DMS53 treated with DMSO at 0.1 percent for 48 hours (cell line): Measurements from ENCODE around the gene SLC9B2.
A peak's percentile ranks its signal among the peaks of the same experiment; 100 is the strongest.

Experiments used
- DNase-seq: peaks from one replicate; lab custom pipeline; 2025; ENCODE audit not compliant: unreplicated experiment; lab: John Stamatoyannopoulos, UW

SLC9B2 gene

DNA sequence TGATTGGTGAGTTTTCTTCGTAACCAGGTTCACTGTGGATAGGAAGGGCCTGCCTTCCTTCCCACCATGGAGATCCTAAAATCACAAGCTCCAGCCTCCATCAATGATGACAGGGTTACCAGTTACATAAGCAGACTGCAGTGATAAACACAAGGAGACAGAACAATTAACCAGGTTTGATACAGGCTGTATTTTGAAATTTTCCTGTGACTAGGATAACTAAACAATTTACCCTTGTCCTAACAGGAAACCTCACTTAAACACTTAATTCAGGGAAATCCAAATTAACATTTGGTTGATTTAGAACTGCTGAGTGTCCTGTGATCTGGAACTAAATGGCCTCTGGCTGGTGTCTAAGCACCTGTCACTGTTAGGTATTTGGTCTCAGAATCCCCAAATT lies 3.1 kb upstream of the SLC9B2 start:
- no peak for DNase-seq

DNA sequence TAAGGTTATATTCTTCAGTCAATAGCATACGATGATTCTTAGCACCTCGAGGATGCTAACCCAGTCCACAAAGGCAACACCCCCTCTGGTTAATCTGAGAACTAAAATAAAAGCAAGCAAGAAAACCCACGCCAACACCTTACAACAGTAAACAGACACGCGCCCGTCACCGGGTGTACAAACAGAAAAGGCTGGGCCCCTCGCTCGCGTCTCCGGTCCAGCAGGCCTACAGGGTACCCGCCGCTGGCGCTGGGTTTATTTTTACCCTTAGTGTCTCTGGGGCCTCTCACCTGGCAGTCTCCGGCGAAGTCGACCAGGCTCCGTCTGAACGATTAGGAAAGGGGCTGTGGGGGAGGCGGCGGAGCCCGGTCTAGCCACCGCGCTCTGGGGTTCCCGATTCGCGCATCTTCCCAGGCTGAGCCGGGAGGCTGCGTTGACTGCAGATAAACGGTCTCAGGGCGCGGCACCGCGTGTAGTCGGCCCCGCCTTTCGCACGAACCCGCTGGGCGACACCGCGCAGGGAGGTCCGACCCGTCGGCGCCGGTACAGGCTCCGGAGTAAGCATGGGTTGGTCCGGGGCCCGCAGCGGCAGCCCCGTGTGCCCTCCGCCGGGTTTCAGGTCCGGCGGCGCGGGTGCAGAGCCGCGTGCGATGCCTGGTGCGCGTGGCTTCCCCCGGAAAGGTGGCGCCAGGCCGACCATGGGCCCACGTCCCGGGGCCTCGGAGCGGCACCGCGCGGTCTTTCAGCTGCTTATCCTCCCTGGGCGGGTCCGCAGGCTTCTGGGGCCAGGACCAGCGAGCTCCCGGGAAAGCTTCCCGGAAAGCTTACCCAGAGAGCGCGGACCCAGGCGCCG lies 441 bp downstream of the SLC9B2 start:
- peak; percentile 45 for DNase-seq

DNA sequence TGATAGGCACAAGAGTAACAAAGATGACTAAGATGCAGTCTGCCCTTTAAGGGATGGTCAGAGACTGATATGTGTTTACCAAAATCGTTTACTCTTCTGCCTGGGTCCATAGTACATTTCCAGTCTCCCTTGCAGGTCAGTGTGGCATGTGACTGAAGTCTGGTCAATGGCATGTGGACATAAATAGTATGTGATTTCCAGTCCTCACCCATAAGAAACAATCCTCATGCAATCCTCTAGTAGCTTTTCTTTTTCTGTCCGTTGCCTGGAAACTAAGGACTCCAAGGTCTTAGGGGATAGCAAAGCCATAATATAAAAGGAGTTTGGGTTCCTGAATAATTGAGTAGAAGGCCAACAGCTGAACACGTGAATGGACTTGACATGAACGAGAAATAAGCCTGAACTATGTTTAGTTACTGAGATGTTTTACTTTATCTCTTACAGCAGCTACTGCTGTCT lies 1.1 kb downstream of the SLC9B2 start:
- no peak for DNase-seq

- DNase-seq: no peak
These were observed 1.7 kb downstream of the SLC9B2 start for GRCh38 chr4:103074744-103075434.

DNA sequence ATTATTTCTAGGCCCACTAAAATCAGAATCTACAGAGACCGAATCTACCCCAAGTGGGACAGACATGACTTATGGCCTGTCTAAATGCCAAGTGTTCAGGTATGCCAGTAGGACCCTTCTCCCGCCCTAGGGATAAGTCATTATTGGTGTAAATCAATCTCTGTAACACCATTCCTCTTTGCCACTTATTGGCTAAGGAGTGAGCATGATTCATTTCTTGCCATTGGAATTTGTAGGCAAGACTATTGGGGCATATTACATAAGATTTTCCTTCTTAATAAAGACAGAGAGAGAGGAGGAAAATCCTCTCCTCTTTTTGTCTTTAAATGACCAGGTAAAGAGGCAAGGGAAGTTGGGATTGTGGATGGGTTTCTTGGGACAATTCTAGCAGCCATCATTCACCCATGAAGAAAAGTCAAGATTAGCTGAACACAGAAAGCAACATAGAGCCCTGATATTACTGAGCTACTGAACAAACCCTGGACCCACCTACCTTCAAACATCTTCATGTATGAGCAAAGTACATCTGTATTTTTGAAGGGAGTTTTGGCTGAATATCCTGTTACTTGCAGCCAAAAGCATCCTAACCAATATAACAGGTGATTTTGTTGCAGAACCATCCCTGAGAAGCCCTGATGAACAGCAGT lies 2.6 kb downstream of the SLC9B2 start:
- DNase-seq: no peak

- DNase-seq: no peak
These were observed 8.6 kb downstream of the SLC9B2 start for GRCh38 chr4:103067841-103068547.

- DNase-seq: no peak
These were observed 16.0 kb downstream of the SLC9B2 start for GRCh38 chr4:103060453-103061148.

DNA sequence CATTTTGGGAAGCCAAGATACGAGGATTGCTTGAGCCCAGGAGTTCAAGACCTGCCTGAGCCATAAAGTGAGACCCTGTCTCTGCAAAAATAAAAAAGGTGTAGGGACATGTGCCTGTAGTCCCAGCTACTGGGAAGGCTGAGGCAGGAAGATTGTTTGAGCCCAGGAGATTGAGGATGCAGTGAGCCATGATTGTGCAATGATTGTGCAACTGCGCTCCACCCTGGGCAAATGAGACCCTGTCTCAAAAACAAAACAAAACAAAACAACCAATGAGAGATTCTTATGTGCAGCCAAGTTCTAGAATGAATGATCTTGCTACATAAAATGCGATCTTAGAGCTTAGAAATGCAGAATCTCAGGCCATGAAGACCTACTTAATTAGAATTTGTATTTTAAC lies 22.5 kb downstream of the SLC9B2 start:
- no peak for DNase-seq

- no peak for DNase-seq
These were observed 23.8 kb downstream of the SLC9B2 start for GRCh38 chr4:103052779-103053178.

GRCh38 chr4:103052145-103052544 lies 24.4 kb downstream of the SLC9B2 start:
- DNase-seq: no peak

GRCh38 chr4:103050736-103051436 lies 25.7 kb downstream of the SLC9B2 start:
- no peak for DNase-seq

DNA sequence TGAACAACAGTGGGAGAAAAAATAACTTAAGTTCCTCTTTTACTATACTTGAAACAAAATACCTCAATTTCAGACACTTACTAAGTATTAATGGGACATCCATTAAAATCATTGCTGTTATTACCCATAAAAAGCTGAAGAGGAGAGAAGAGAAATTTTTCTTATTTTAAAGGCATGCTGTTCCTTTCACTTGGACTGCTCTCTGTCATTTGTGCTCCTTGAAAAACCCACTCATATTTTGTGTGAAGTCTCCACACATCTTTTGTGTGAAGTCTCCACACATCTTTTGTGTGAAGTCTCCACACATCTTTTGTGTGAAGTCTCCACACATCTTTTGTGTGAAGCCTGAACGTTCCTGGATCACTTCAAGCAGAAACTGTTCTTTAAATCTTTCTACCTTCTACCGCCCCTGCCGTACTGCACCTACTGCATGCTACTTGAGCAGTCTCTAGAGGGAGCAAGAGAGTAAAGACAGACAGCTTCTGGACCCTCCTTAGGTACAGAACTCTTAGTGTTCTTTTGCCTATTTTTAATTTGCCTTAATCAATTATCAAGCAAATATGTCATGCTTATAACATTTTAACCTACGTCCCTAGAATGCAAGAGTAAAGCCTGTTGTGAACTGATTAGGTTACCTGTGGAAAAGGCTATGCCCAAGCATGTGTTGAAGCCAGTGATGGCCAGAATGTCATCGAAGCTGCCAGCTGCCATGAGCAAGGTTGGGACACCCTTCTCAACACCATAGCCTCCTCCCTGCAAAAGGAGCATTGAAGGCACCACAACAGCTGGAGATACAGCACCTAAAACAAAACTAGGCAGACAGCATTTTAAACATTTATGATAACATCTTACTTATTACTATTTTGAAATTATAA lies 29.9 kb downstream of the SLC9B2 start:
- peak; percentile 6 for DNase-seq

GRCh38 chr4:103044183-103044582 lies 32.4 kb downstream of the SLC9B2 start:
- DNase-seq: no peak

- DNase-seq: no peak
These were observed 40.4 kb downstream of the SLC9B2 start for GRCh38 chr4:103036169-103036568.

DNA sequence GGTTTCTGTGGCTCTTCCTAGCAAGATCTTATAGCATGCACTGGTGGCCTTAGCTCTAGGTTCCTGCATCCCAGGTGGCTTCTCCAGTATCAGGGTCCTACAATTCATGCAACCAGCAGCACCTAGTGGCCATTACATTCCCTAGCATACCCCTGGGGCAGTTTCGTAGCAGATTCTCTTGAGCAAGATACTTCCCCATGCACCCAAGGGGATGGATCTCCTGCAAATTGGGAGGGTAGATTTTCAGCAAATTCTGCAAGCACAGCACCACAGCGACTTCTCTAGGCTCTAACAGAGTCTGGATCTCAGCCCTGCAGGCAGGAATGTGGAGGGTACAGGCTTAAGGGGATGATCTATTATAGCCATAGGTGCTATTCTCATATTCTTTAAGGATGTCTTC lies 44.0 kb downstream of the SLC9B2 start:
- DNase-seq: no peak

DNA sequence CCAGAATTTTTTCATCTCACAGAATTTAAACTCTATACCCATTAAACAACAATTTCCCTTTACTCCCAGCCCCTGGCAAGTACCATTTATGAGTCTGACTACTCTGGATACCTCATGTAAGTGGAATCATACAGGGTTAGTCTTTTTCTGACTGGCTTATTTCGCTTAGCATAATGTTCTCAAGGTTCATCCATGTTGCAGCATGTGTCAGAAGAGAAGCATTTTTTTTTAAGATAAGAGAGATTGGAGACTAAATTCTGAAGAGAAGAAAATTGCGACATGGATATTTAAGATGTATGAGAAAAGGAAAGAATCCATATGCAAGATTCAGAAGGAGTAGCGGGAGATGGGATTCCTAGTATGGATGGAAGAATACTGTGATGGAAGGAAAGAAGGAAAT lies 45.8 kb downstream of the SLC9B2 start:
- DNase-seq: no peak

DNA sequence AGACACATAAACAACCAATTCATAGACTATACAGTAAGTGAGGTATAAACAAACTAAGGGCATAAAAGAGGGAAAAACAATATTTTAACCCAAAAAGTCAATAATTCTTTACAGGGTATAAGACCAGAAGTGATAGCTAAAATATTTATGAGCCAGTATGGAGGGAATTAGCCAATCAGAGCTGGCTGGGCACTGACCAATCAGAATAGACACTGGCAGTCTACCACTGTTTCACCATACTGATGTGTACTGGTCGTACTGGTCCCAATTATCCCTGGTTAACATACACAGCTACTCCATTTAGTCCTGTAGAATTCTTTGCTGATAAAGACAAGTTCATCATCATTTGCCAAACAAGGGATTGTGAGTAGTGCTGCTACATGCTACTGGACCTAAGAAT lies 47.3 kb downstream of the SLC9B2 start:
- DNase-seq: no peak

GRCh38 chr4:103026868-103027267 lies 49.7 kb downstream of the SLC9B2 start:
- DNase-seq: no peak

DNA sequence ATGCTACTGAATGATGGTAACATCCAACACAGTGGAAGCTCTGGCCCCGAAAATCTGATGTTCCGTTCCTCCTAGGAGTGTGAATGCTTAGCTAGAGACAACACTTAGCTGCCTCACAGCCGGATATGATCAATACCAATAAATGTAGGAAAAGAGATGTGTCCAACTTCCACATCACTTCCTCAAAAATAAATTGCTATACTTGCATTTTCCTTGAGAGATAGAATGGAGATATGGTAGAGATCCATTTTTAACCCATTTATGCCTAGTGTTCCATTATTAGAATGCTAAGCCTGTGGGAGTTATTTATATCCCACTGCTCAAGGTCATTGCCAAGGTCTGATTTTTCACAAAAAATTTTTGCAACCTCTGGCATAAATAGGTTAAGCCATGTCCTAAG lies 51.6 kb downstream of the SLC9B2 start:
- DNase-seq: no peak
